ENCODE results near the gene MSANTD7. TPM values are rescaled to one million over a fixed set of nuclear protein-coding genes. Genes with fewer than 3 reads are reported as not detected.

Gene MSANTD7
- polyA plus RNA-seq, 1 donor (not counting 4 experiments of a cell fraction or from before 2014, with no cell fraction given), result 8.6 TPM

GRCh38 chr10:14876764-14877163 is 38.7 kb downstream of the MSANTD7 start:
- H3K4me2 ChIP-seq (ENCODE audit: control insufficient read depth, extremely low read depth, insufficient read depth, low read depth, low read length), result peak overlapping the region; percentile 88
- H3K4me1 ChIP-seq (ENCODE audit: control insufficient read depth, extremely low read depth, insufficient read depth, low read length), result peaks cover 36% of the 10 kb centered on the region
- no peak for DNase-seq (ENCODE audit: low read depth, low spot score)
- peak overlapping the region in 1 of 3 experiments; percentile 89 for H3K4me3 ChIP-seq (ENCODE audit: control insufficient read depth in 2 of 3, extremely low read depth in 1 of 3, insufficient read depth in 2 of 3, low read depth in 1 of 3, low read length in 3 of 3)
- no peaks in the 10 kb centered on the region for H3K27me3 ChIP-seq (ENCODE audit: control insufficient read depth, extremely low read depth, insufficient read depth, low read length)
- no peaks in the 10 kb centered on the region for H4K20me1 ChIP-seq (ENCODE audit: control insufficient read depth, extremely low read depth, insufficient read depth, low read length)
- peaks cover 1 to 9% of the 10 kb centered on the region in 2 experiments for H3K36me3 ChIP-seq (ENCODE audit: control insufficient read depth in 2 of 2, extremely low read depth in 1 of 2, insufficient read depth in 2 of 2, low read length in 2 of 2)
- H3K9me3 ChIP-seq (ENCODE audit: control insufficient read depth, low read depth, low read length), result no peaks in the 10 kb centered on the region
- peak overlapping the region; percentile 96 for H3K27ac ChIP-seq (ENCODE audit: control insufficient read depth, insufficient read depth, low read length)
- dilution Hi-C loops (cut with MboI; ENCODE audit: extremely low pct_ligation_motif_present, low sequenced_read_pairs), result no loop called here
- peaks cover 2% of the 10 kb centered on the region for H3K9me1 ChIP-seq (ENCODE audit: control insufficient read depth, extremely low read depth, insufficient read depth, low read length)
- TF ChIP-seq EZH2 (IDR thresholded peaks at IDR 0.05; ENCODE audit: low read length) (no peak), CTCF (optimal IDR thresholded peaks at IDR 0.05 in 1 of 3, IDR thresholded peaks at IDR 0.05 in 1 of 3, conservative IDR thresholded peaks at IDR 0.05 in 1 of 3; ENCODE audit: extremely low read depth in 1 of 3, insufficient read depth in 2 of 3, low read length in 3 of 3) (no peak)
- FAIRE-seq, result no peak
- H3K9ac ChIP-seq (ENCODE audit: control insufficient read depth, extremely low read depth, insufficient read depth, low read length), result no peak overlapping the region
- H3K79me2 ChIP-seq (ENCODE audit: control insufficient read depth, insufficient read depth, low read length), result peaks cover 52% of the 10 kb centered on the region
- H2AFZ ChIP-seq (ENCODE audit: control insufficient read depth, low read length), result no peak overlapping the region

- DNase-seq (ENCODE audit: low read depth, low spot score) (peak; percentile 58), FAIRE-seq (no peak)
- H3K27ac ChIP-seq (ENCODE audit: control insufficient read depth, insufficient read depth, low read length), result peak within 1 kb of the TSS; percentile 96
- H4K20me1 ChIP-seq (ENCODE audit: control insufficient read depth, extremely low read depth, insufficient read depth, low read length), result no peaks in the 10 kb centered on the region
- dilution Hi-C loops (cut with MboI; ENCODE audit: extremely low pct_ligation_motif_present, low sequenced_read_pairs), result no loop called here
- H3K4me3 ChIP-seq (ENCODE audit: control insufficient read depth in 2 of 3, extremely low read depth in 1 of 3, insufficient read depth in 2 of 3, low read depth in 1 of 3, low read length in 3 of 3), result peak within 1 kb of the TSS; percentile 89 to 100 (median 94)
- peaks cover 60% of the 10 kb centered on the region for H3K79me2 ChIP-seq (ENCODE audit: control insufficient read depth, insufficient read depth, low read length)
- peak within 1 kb of the TSS; percentile 97 for H3K4me2 ChIP-seq (ENCODE audit: control insufficient read depth, extremely low read depth, insufficient read depth, low read depth, low read length)
- peaks cover 25% of the 10 kb centered on the region for H3K4me1 ChIP-seq (ENCODE audit: control insufficient read depth, extremely low read depth, insufficient read depth, low read length)
- H3K36me3 ChIP-seq (ENCODE audit: control insufficient read depth in 2 of 2, extremely low read depth in 1 of 2, insufficient read depth in 2 of 2, low read length in 2 of 2), result peaks cover 2 to 7% of the 10 kb centered on the region in 2 experiments
- no peaks in the 10 kb centered on the region for H3K9me3 ChIP-seq (ENCODE audit: control insufficient read depth, low read depth, low read length)
- H3K27me3 ChIP-seq (ENCODE audit: control insufficient read depth, extremely low read depth, insufficient read depth, low read length), result no peaks in the 10 kb centered on the region
- peaks cover 2% of the 10 kb centered on the region for H3K9me1 ChIP-seq (ENCODE audit: control insufficient read depth, extremely low read depth, insufficient read depth, low read length)
- peak within 1 kb of the TSS; percentile 95 for H2AFZ ChIP-seq (ENCODE audit: control insufficient read depth, low read length)
- H3K9ac ChIP-seq (ENCODE audit: control insufficient read depth, extremely low read depth, insufficient read depth, low read length), result peak within 1 kb of the TSS; percentile 99
- TF ChIP-seq EZH2 (IDR thresholded peaks at IDR 0.05; ENCODE audit: low read length) (no peak), CTCF (optimal IDR thresholded peaks at IDR 0.05 in 1 of 3, IDR thresholded peaks at IDR 0.05 in 1 of 3, conservative IDR thresholded peaks at IDR 0.05 in 1 of 3; ENCODE audit: extremely low read depth in 1 of 3, insufficient read depth in 2 of 3, low read length in 3 of 3) (peak in 1 of 3 experiments; percentile 5)
Measured at GRCh38 chr10:14878266-14879123, 40.4 kb downstream of the MSANTD7 start, which contains the start of gene SUV39H2. Gene SUV39H2 (plus strand): TSS chr10:14878866. CDS start chr10:14878889, 23 bp downstream.

Data from keratinocyte (primary cell).